KOPT-K1 (cell line): Measurements from ENCODE around the gene CHST14.

ENCODE experiments used
- H3K27ac ChIP-seq: fragments of 200-600 bp; sonication (generic); 2 replicates; pipeline ENCODE4 v1.5.1; 2016; ENCODE audit warnings: antibody characterized with exemption, mild to moderate bottlenecking, low read depth, low read length; ENCODE audit not compliant: poor library complexity, severe bottlenecking
- H3K36me3 ChIP-seq: fragments of 200-600 bp; sonication (generic); 2 replicates; pipeline ENCODE4 v1.5.1; 2017; ENCODE audit warnings: antibody characterized with exemption, mild to moderate bottlenecking, low read length, moderate library complexity; ENCODE audit not compliant: insufficient read depth
- H3K9me3 ChIP-seq: fragments of 200-600 bp; sonication (generic); 2 replicates; pipeline ENCODE4 v1.5.1; 2017; ENCODE audit warnings: antibody characterized with exemption, low read length, mild to moderate bottlenecking; ENCODE audit not compliant: insufficient read depth, poor library complexity, severe bottlenecking

Gene CHST14

GRCh38 chr15:40511472-40512133 is 40.8 kb downstream of the CHST14 start:
- Histone ChIP-seq H3K9me3 (no peaks in the 10 kb centered on the region), H3K36me3 (no peaks in the 10 kb centered on the region), H3K27ac (no peak overlapping the region)

- no peak overlapping the region for H3K27ac ChIP-seq
These were observed 41.7 kb downstream of the CHST14 start for GRCh38 chr15:40512440-40512839.

GRCh38 chr15:40513609-40514008 is 42.8 kb downstream of the CHST14 start:
- no peak overlapping the region for H3K27ac ChIP-seq
- H3K9me3 ChIP-seq = no peaks in the 10 kb centered on the region
- no peaks in the 10 kb centered on the region for H3K36me3 ChIP-seq

More at GRCh38 chr15:40512440-40512839, 41.7 kb downstream of the CHST14 start:
- Histone ChIP-seq H3K36me3 (no peaks in the 10 kb centered on the region), H3K9me3 (no peaks in the 10 kb centered on the region)

- Histone ChIP-seq H3K9me3 (no peaks in the 10 kb centered on the region), H3K27ac (no peak overlapping the region)
These were observed 45.5 kb downstream of the CHST14 start for GRCh38 chr15:40516322-40516721.

More at GRCh38 chr15:40516322-40516721, 45.5 kb downstream of the CHST14 start:
- no peaks in the 10 kb centered on the region for H3K36me3 ChIP-seq
